NCI-H460 (cell line): ENCODE measurements around the gene EME2. TPM values are rescaled to one million over a fixed set of nuclear protein-coding genes. Genes with fewer than 3 reads are reported as not detected.

Experiments
- DNase-seq: peaks from one replicate; pipeline ENCODE4 v3.0.0-alpha.2; 2016; ENCODE audit warnings: low read depth; ENCODE audit errors: extremely low read depth
- total RNA-seq: library from RNA; depleted of rRNA; stranded (reverse); fragments of >200 nt; shearing (Covaris generic); gene quantifications from 2 replicates; pipeline ENCODE4 v1.2.3, GENCODE V29; 2014

The EME2 gene
- total RNA-seq, 1 experiment from 2014 or later, result 6.9 TPM

- DNase-seq, result no peak
Measured at GRCh38 chr16:1744338-1744840, 28.2 kb upstream of the EME2 start.

- no peak for DNase-seq
Measured at GRCh38 chr16:1745181-1745899, 27.3 kb upstream of the EME2 start.

GRCh38 chr16:1745900-1746692 is 26.5 kb upstream of the EME2 start:
- DNase-seq, result no peak

GRCh38 chr16:1746693-1747195 is 25.9 kb upstream of the EME2 start:
- DNase-seq, result no peak

DNA sequence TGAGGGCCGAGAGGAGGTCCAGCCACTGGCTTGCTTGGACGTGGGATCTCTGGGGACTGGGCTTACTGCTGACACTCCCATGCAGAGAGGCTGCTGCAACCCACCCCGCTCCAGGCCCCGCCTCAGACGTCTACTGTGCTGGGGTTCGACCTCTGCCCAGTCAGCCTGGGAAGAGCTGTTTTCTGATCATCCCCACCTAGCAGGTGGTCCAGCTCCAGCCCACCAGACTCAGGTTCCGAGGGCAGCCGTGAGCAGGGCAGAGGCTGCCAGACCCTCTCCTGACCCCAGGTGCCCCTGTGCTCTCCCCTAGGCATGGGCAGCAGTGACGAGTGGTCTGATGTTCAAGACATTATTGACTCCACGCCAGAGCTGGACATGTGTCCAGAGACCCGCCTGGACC is 24.7 kb upstream of the EME2 start:
- no peak for DNase-seq

- no peak for DNase-seq
Measured at GRCh38 chr16:1749152-1750117, 23.2 kb upstream of the EME2 start.

DNA sequence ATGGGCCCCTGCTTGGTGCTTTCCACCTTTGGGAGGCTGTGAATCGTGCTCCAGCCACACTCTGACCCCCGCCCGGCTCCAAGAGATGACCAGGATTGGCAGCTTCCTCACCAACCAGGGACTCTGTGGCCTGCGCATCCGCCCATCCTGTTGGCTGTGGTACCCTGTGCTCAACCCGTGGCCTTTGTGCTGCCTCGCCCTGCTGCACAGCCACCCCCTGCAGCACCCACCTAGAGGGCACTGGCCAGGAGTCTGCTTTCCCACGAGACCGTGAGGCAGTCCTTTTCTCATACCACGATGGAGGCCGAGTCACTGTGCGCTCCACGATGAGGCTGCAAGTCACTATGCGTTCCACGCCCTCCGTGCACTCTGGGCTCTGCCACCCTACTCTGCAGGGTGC is 20.7 kb upstream of the EME2 start:
- no peak for DNase-seq

- no peak for DNase-seq
Measured at GRCh38 chr16:1752853-1753252, 19.8 kb upstream of the EME2 start.

- DNase-seq, result no peak
Measured at GRCh38 chr16:1754204-1754603, 18.4 kb upstream of the EME2 start.

DNA sequence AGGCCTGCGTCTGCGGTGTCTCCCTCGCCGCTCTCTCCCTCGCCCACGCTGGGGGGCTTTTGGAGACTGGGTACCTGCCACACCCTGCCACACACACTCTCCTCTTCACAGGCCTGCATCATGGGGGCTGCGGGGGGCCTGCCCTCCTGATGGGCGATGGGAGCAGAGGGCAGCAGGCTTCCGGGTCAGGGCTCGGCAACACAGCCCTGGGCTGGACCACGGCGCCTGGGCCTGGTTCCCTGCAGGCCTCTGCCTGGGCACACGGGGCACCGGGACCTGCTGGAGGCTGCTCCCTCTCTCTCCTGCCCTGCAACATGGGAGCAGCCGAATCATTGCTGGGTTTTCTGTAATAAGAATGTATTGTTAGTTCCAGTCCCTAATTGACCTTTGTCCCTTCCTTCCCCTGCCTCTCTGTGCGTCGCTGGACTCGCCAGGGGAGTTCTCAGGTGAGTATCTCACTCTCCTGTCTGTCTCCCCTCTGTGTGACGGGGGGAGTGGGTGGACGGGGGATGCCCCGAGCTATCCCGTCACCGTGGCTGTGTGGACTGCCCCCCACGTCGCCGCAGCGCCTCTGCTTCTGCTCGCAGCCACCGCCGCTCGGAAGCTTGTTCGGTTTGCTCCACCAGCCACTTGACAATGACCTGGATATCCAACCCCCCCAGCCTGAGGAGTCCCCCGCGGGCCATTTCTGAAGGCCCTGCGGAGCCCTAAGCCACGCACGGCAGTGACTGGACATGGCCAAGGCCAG is 14.7 kb upstream of the EME2 start:
- DNase-seq, result no peak

DNA sequence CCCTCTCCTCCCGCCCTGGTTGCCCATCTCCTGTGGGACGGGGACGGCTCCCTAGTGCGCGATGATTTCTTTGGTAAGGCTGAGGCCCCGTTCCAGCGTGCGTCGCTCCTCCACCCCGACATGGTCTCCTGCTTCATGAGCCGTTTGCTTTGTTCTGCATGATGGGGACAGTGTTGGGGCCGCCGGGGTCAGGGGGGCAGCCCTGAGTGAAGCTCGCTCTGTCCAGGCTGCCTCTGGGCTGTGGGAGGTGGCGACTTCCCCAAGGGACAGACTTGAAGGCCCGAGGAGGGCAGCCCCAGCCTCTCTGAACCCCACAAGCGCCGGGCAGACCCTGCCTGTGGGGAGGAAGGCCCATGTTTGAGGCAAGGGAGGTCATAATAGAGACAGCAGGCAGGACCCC is 13.7 kb upstream of the EME2 start:
- no peak for DNase-seq

- DNase-seq, result no peak
Measured at GRCh38 chr16:1759511-1759910, 13.1 kb upstream of the EME2 start.

DNA sequence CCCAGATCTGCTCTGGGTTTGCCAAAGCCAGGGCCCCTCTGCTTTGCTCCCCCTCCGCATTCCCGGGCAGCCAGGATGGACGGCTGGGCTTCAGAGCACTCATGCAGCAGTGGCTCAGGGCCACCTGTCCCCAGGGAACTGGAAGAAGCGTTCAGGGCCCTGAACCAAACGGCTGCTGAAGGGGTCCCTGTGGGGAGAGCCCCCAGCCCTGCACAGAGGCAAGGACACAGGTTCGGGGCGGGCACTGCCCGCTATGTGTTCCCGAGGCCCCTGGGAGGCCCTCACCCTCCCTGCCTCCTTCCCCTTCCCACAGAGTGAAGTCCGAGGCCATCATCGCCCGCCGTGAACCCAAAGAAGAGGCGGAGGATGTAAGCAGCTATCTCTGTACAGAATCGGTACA is 11.7 kb upstream of the EME2 start:
- DNase-seq, result no peak

GRCh38 chr16:1761751-1762150 is 10.9 kb upstream of the EME2 start:
- DNase-seq, result no peak

GRCh38 chr16:1762196-1762878 is 10.3 kb upstream of the EME2 start:
- DNase-seq, result no peak

DNA sequence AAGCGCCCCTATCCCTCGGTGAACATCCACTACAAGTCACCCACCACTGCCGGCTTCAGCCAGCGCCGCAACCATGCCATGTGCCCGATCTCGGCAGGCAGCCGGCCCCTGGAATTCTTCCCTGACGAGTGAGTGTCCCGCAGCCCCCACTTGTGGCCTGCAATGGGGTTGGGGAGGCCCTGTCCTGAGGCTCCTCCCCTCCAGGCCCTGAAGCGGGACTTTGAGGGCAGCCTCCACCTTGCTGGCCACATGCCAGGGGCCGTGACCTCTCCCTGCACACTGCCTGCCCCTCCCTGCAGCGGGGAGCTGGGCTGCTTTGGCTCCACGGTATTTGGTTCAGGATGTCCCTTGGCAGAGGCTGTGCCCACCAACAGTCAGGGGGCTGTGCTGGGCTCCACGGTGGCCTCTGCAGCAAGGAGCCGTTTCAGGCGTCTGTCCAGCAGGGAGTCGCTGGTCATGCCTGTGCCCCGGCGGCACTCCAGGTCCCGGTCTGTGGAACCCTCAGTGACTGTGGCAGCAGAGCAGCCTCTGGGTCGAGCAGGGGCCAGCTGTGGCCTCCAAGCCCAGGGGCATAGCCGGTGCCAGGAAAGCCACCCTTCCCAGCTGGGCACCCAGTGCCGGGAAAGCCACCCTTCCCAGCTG is 9.6 kb upstream of the EME2 start:
- DNase-seq, result no peak

DNA sequence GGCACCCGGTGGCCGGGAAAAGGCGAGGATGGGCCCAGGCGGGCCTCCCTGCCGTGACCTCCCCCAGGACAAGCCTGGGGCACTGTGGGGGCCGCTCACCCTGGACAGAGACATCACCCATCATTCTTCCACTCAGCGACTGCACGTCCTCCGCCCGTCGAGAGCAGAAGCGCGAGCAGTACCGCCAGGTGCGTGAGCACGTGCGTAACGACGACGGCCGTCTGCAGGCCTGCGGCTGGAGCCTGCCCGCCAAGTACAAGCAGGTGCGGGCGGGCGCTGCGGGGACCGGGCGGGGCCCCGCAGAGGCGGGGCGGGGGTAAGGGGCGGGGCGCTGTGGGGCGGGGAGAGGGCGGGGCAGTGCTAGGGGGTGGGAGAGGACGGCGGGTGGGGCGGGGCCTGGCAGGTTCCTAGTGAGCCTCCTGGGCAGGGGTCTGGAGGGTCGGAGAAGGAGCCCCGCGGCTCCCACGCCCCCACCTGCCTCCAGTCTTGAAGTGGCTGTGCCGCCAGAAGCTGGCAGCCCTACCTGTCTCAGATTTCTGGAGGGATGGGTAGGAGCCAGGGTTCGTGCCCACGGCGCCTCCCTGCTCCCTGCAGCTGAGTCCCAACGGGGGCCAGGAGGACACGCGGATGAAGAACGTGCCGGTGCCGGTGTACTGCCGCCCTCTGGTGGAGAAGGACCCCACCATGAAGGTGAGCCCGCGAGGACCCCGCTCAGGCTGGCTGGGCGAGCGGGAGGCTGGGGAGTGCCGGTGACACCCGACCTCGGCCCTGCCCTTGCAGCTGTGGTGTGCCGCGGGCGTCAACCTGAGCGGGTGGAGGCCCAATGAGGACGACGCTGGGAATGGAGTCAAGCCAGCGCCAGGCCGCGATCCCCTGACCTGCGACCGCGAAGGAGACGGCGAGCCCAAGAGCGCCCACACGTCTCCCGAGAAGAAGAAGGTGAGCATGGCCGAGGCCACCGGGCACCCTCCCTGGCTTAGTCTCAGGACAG is 8.8 kb upstream of the EME2 start:
- DNase-seq, result no peak

DNA sequence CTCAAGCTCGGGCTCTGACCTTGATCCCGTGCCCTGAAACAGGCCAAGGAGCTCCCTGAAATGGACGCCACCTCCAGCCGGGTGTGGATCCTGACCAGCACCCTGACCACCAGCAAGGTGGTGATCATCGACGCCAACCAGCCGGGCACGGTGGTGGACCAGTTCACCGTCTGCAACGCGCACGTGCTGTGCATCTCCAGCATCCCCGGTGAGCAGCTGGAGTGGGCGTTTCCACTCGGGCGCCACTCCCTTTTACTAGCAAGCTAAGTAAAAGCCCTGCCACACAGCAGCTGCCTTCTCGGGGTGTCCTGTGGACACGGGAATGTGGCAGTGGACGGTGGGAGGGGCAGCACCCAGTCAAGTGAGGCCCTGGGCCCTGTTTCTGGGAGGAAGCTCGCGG is 7.6 kb upstream of the EME2 start:
- DNase-seq, result no peak
